ENCODE measurements around the gene TBC1D32.

DNA sequence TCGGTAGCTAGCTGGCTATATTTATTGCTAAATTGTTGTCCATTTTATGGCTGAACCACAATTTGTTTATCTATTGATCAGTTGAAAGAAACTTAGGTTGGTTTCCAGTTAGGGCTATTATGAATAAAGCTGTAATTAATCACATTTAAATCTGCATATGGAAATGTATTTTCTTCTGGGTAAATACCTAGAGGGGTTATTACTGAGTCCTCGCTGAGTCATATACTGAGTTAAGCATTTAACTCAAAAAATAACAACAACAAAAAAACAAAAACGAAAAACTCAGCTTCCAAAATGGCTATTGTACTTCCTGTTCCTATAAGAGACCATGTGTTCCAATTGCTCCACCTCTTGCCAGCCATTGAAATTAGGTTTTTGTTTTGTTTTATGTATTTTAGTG lies 258.2 kb downstream of the TBC1D32 start:
- TF ChIP-seq POLR2A (IDR thresholded peaks at IDR 0.05; ENCODE audit: low read length) (no peak), GATA1 (IDR thresholded peaks at IDR 0.05; ENCODE audit: low read depth, low read length) (no peak)
